ENCODE measurements around the gene CFB. TPM values are rescaled to one million over a fixed set of nuclear protein-coding genes. Genes with fewer than 3 reads are reported as not detected.

CFB gene
- total and polyA plus RNA-seq, 5 donors from 2014 or later = 0.64 to 1.9 (median 1.5) TPM

- H3K36me3 Mint-ChIP-seq = peaks cover 33% of the 10 kb centered on the region
- Histone ChIP-seq H3K36me3 (ENCODE audit: control insufficient read depth, insufficient read depth, low read length) (peaks cover 46% of the 10 kb centered on the region), H3K27ac (ENCODE audit: insufficient read depth, low read length, poor library complexity, severe bottlenecking) (no peak overlapping the region), H3K4me1 (ENCODE audit: control insufficient read depth, insufficient read depth, low read length, poor library complexity, severe bottlenecking) (peaks cover 7% of the 10 kb centered on the region), H3K4me3 (ENCODE audit: low read depth, low read length) (no peak overlapping the region), H3K9me3 (ENCODE audit: control insufficient read depth in 2 of 2, low read length in 2 of 2) (no peaks in the 10 kb centered on the region), H3K27me3 (ENCODE audit: control insufficient read depth, insufficient read depth, low read length) (no peaks in the 10 kb centered on the region)
- H3K9me3 Mint-ChIP-seq = no peaks in the 10 kb centered on the region
- H3K27ac Mint-ChIP-seq = peak overlapping the region in 2 of 3 donors; percentile 12 to 52
- no peaks in the 10 kb centered on the region for H3K27me3 Mint-ChIP-seq
- no peak overlapping the region for H3K4me3 Mint-ChIP-seq
- H3K4me1 Mint-ChIP-seq = peaks cover 0 to 16% (median 10%) of the 10 kb centered on the region in 4 donors
- no peak for DNase-seq
- no peak for ATAC-seq (ENCODE audit: low read depth in 2 of 2)
Measured at GRCh38 chr6:31952890-31953289, 7.0 kb downstream of the CFB start.

GRCh38 chr6:31954511-31954910 lies 8.6 kb downstream of the CFB start:
- H3K4me1 Mint-ChIP-seq = peaks cover 0 to 27% (median 15%) of the 10 kb centered on the region in 4 donors
- Histone ChIP-seq H3K4me1 (ENCODE audit: control insufficient read depth, insufficient read depth, low read length, poor library complexity, severe bottlenecking) (peaks cover 20% of the 10 kb centered on the region), H3K4me3 (ENCODE audit: low read depth, low read length) (no peak overlapping the region), H3K27ac (ENCODE audit: insufficient read depth, low read length, poor library complexity, severe bottlenecking) (no peak overlapping the region), H3K36me3 (ENCODE audit: control insufficient read depth, insufficient read depth, low read length) (peaks cover 46% of the 10 kb centered on the region), H3K27me3 (ENCODE audit: control insufficient read depth, insufficient read depth, low read length) (no peaks in the 10 kb centered on the region), H3K9me3 (ENCODE audit: control insufficient read depth in 2 of 2, low read length in 2 of 2) (no peaks in the 10 kb centered on the region)
- H3K27ac Mint-ChIP-seq = no peak overlapping the region
- H3K36me3 Mint-ChIP-seq = peaks cover 33% of the 10 kb centered on the region
- DNase-seq (no peak), ATAC-seq (ENCODE audit: low read depth in 2 of 2) (no peak)
- H3K27me3 Mint-ChIP-seq = no peaks in the 10 kb centered on the region
- peak overlapping the region in 1 of 4 donors; percentile 69 for H3K4me3 Mint-ChIP-seq
- H3K9me3 Mint-ChIP-seq = no peaks in the 10 kb centered on the region

GRCh38 chr6:31956796-31957195 lies 10.9 kb downstream of the CFB start:
- Mint-ChIP-seq H3K27ac (peak overlapping the region in 1 of 3 donors; percentile 99), H3K27me3 (no peaks in the 10 kb centered on the region), H3K36me3 (peaks cover 42% of the 10 kb centered on the region), H3K9me3 (no peaks in the 10 kb centered on the region), H3K4me1 (peaks cover 0 to 49% (median 23%) of the 10 kb centered on the region in 4 donors), H3K4me3 (peak overlapping the region in 1 of 4 donors; percentile 90)
- peaks cover 28% of the 10 kb centered on the region for H3K4me1 ChIP-seq (ENCODE audit: control insufficient read depth, insufficient read depth, low read length, poor library complexity, severe bottlenecking)
- H3K27ac ChIP-seq (ENCODE audit: insufficient read depth, low read length, poor library complexity, severe bottlenecking) = no peak overlapping the region
- no peak for DNase-seq
- peaks cover 55% of the 10 kb centered on the region for H3K36me3 ChIP-seq (ENCODE audit: control insufficient read depth, insufficient read depth, low read length)
- H3K27me3 ChIP-seq (ENCODE audit: control insufficient read depth, insufficient read depth, low read length) = no peaks in the 10 kb centered on the region
- H3K9me3 ChIP-seq (ENCODE audit: control insufficient read depth in 2 of 2, low read length in 2 of 2) = no peaks in the 10 kb centered on the region
- ATAC-seq (ENCODE audit: low read depth in 2 of 2) = no peak
- no peak overlapping the region for H3K4me3 ChIP-seq (ENCODE audit: low read depth, low read length)

GRCh38 chr6:31958412-31958740 lies 12.5 kb downstream of the CFB start:
- Mint-ChIP-seq H3K36me3 (peaks cover 48% of the 10 kb centered on the region), H3K27me3 (no peaks in the 10 kb centered on the region), H3K4me1 (peaks cover 0 to 51% (median 20%) of the 10 kb centered on the region in 4 donors), H3K27ac (peak overlapping the region; percentile 94 to 99 (median 99)), H3K9me3 (no peaks in the 10 kb centered on the region), H3K4me3 (peak overlapping the region; percentile 90 to 97 (median 94))
- Histone ChIP-seq H3K4me3 (ENCODE audit: low read depth, low read length) (peak overlapping the region; percentile 96), H3K36me3 (ENCODE audit: control insufficient read depth, insufficient read depth, low read length) (peaks cover 63% of the 10 kb centered on the region), H3K27me3 (ENCODE audit: control insufficient read depth, insufficient read depth, low read length) (no peaks in the 10 kb centered on the region), H3K4me1 (ENCODE audit: control insufficient read depth, insufficient read depth, low read length, poor library complexity, severe bottlenecking) (peaks cover 28% of the 10 kb centered on the region), H3K27ac (ENCODE audit: insufficient read depth, low read length, poor library complexity, severe bottlenecking) (peak overlapping the region; percentile 96), H3K9me3 (ENCODE audit: control insufficient read depth in 2 of 2, low read length in 2 of 2) (no peaks in the 10 kb centered on the region)
- ATAC-seq (ENCODE audit: low read depth in 2 of 2) (no peak), DNase-seq (no peak)

GRCh38 chr6:31958741-31959739 lies 13.1 kb downstream of the CFB start, which contains the start of the genes NELFE and SKIC2:
Gene NELFE (minus strand): TSS chr6:31958971. CDS start chr6:31958446, 525 bp downstream.
Gene SKIC2 (plus strand): TSS chr6:31959175. CDS start chr6:31959193, 18 bp downstream.
- no peaks in the 10 kb centered on the region for H3K9me3 Mint-ChIP-seq
- peak within 1 kb of the TSS; percentile 96 for H3K27ac ChIP-seq (ENCODE audit: insufficient read depth, low read length, poor library complexity, severe bottlenecking)
- peak; percentile 97 to 99 (median 99) for DNase-seq
- H3K36me3 ChIP-seq (ENCODE audit: control insufficient read depth, insufficient read depth, low read length) = peaks cover 63% of the 10 kb centered on the region
- H3K27me3 Mint-ChIP-seq = no peaks in the 10 kb centered on the region
- peaks cover 46% of the 10 kb centered on the region for H3K36me3 Mint-ChIP-seq
- H3K4me3 Mint-ChIP-seq = peak within 1 kb of the TSS; percentile 90 to 97 (median 94)
- peak; percentile 99 for ATAC-seq (ENCODE audit: low read depth in 2 of 2)
- H3K9me3 ChIP-seq (ENCODE audit: control insufficient read depth in 2 of 2, low read length in 2 of 2) = no peaks in the 10 kb centered on the region
- H3K4me3 ChIP-seq (ENCODE audit: low read depth, low read length) = peak within 1 kb of the TSS; percentile 96
- H3K27me3 ChIP-seq (ENCODE audit: control insufficient read depth, insufficient read depth, low read length) = no peaks in the 10 kb centered on the region
- H3K4me1 Mint-ChIP-seq = peaks cover 0 to 51% (median 20%) of the 10 kb centered on the region in 4 donors
- H3K27ac Mint-ChIP-seq = peak within 1 kb of the TSS; percentile 94 to 99 (median 99)
- H3K4me1 ChIP-seq (ENCODE audit: control insufficient read depth, insufficient read depth, low read length, poor library complexity, severe bottlenecking) = peaks cover 28% of the 10 kb centered on the region

GRCh38 chr6:31961616-31962015 lies 15.7 kb downstream of the CFB start:
- no peaks in the 10 kb centered on the region for H3K9me3 ChIP-seq (ENCODE audit: control insufficient read depth in 2 of 2, low read length in 2 of 2)
- H3K27ac Mint-ChIP-seq = peak overlapping the region in 2 of 3 donors; percentile 40 to 67
- peaks cover 28% of the 10 kb centered on the region for H3K4me1 ChIP-seq (ENCODE audit: control insufficient read depth, insufficient read depth, low read length, poor library complexity, severe bottlenecking)
- no peaks in the 10 kb centered on the region for H3K27me3 ChIP-seq (ENCODE audit: control insufficient read depth, insufficient read depth, low read length)
- H3K36me3 ChIP-seq (ENCODE audit: control insufficient read depth, insufficient read depth, low read length) = peaks cover 66% of the 10 kb centered on the region
- no peak for ATAC-seq (ENCODE audit: low read depth in 2 of 2)
- H3K4me3 Mint-ChIP-seq = peak overlapping the region in 3 of 4 donors; percentile 33 to 90 (median 60)
- no peak for DNase-seq
- H3K27ac ChIP-seq (ENCODE audit: insufficient read depth, low read length, poor library complexity, severe bottlenecking) = no peak overlapping the region
- H3K4me1 Mint-ChIP-seq = peaks cover 0 to 51% (median 20%) of the 10 kb centered on the region in 4 donors
- H3K27me3 Mint-ChIP-seq = no peaks in the 10 kb centered on the region
- H3K4me3 ChIP-seq (ENCODE audit: low read depth, low read length) = no peak overlapping the region
- peaks cover 34% of the 10 kb centered on the region for H3K36me3 Mint-ChIP-seq
- no peaks in the 10 kb centered on the region for H3K9me3 Mint-ChIP-seq

- no peak for ATAC-seq (ENCODE audit: low read depth in 2 of 2)
- Histone ChIP-seq H3K4me3 (ENCODE audit: low read depth, low read length) (no peak overlapping the region), H3K4me1 (ENCODE audit: control insufficient read depth, insufficient read depth, low read length, poor library complexity, severe bottlenecking) (peaks cover 14% of the 10 kb centered on the region), H3K27me3 (ENCODE audit: control insufficient read depth, insufficient read depth, low read length) (no peaks in the 10 kb centered on the region), H3K36me3 (ENCODE audit: control insufficient read depth, insufficient read depth, low read length) (peaks cover 83% of the 10 kb centered on the region), H3K9me3 (ENCODE audit: control insufficient read depth in 2 of 2, low read length in 2 of 2) (no peaks in the 10 kb centered on the region), H3K27ac (ENCODE audit: insufficient read depth, low read length, poor library complexity, severe bottlenecking) (no peak overlapping the region)
- Mint-ChIP-seq H3K4me3 (no peak overlapping the region), H3K4me1 (peaks cover 0 to 42% (median 15%) of the 10 kb centered on the region in 4 donors), H3K27me3 (no peaks in the 10 kb centered on the region), H3K36me3 (peaks cover 39% of the 10 kb centered on the region), H3K27ac (no peak overlapping the region), H3K9me3 (no peaks in the 10 kb centered on the region)
- DNase-seq = no peak
Measured at GRCh38 chr6:31963921-31964320, 18.0 kb downstream of the CFB start.

Measured in CD4-positive, CD25-positive, alpha-beta regulatory T cell (primary cell).